T-helper 1 cell treated with Interleukin-12 subunit alpha and Interleukin-12 subunit beta and Interleukin-4 antibody, amounts not matched to agents 30 ng/mL and 1 ng/mL, for 36 hours (primary cell): Measurements from ENCODE around the gene MRPL36. TPM values are rescaled to one million over a fixed set of nuclear protein-coding genes. Genes with fewer than 3 reads are reported as not detected.
"Not testable (repeated sequence)": the region's sequence is repeated elsewhere in the genome, so short reads cannot be mapped to it uniquely, and the experiment has no call there.

Source experiments
- intact Hi-C: fragments of 100-400 bp; cut with micrococcal nuclease; formaldehyde crosslinking; loops from one replicate; pipeline ENCODE4 v1.15.1; 2024
- total RNA-seq: library from RNA; stranded (reverse); gene quantifications from 2 replicates; pipeline ENCODE4 v1.2.3, GENCODE V29; 2022

MRPL36 gene
- total RNA-seq, 1 donor from 2014 or later: 62.8 TPM

- intact Hi-C loops: no loop called here
These were observed 33.0 kb upstream of the MRPL36 start for GRCh38 chr5:1832511-1833250.

- intact Hi-C loops: no loop called here
These were observed 32.2 kb upstream of the MRPL36 start for GRCh38 chr5:1831677-1832313.

- intact Hi-C loops: no loop called here
These were observed 31.6 kb upstream of the MRPL36 start for GRCh38 chr5:1831257-1831656.

GRCh38 chr5:1830571-1831228 is 31.1 kb upstream of the MRPL36 start:
- intact Hi-C loops: no loop called here

GRCh38 chr5:1827886-1828397 is 28.3 kb upstream of the MRPL36 start:
- intact Hi-C loops: no loop called here

DNA sequence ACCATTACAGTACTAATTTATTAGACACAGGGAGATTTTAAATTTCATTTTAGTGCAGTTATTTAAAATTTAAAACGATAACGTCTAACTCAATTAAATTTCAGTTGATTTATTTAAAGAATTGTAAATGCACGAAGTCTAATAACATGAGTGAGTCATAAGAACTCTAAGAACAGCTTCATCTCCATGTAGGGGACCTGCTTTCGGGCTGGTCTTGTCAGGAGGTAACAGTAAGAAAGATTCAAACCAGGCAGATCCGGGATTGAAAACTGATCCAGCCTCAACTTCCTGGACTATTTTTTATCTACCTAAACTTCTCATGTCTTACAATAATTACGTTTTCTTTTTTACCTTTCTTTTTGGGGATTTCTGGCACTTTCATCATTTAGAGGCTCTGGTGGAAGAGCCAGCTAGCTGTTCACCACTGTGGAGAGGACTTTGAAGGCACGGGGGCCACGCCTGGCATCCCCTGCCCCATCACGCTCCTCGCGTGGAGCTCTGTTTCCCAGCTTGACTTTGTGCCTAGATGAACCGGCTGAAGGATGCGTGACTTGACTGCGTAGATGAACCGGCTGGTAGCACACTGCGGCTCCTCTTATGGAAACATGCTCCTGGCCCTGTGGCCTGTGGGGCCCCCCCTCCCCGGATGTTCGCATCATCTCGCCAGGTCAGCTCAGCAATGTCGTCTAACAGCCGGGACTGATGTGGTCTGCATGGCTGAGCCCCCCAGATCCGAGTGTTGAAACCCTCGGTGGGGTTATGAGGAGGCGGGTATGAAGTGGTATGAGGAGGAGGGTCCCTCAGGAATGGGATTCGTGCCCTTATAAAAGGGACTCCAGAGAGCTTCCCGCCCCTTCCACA is 27.6 kb upstream of the MRPL36 start:
- intact Hi-C loops: no loop called here

DNA sequence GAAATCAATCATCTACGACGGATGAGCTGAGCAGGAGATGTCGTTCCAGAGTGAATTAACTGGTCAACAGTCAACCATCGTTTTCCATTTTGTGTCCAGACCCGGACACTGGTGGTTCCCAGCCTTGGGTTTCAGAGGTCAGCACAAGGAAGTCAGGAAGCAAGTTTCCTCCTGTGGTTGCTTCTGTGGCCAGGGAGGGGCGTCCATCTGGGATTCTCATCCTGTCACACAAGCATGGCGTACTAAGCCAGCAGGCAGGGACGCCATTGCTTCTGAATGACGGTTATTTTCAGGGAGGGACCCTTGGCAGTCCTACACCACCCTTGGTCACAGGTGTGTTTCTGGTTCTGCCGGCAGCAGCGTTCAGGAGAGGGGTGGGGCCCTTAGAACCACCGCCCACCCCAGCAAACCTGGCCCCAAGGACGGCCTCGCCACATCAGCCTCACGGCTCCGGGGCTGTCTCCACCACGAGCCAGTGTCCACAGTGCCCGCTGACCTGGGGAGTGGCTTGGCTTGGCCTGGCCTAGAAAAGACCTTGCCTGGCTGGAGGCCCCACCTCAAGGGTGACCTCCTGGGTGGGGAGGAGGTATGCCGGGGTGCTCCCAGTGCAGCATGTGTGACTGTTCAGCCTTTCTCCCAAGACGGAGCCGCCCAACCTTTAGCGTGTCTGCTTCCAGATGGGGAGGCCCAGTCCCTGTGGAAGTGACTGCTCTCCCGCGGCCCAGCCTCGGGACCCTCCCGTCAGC is 26.8 kb upstream of the MRPL36 start:
- intact Hi-C loops: no loop called here

DNA sequence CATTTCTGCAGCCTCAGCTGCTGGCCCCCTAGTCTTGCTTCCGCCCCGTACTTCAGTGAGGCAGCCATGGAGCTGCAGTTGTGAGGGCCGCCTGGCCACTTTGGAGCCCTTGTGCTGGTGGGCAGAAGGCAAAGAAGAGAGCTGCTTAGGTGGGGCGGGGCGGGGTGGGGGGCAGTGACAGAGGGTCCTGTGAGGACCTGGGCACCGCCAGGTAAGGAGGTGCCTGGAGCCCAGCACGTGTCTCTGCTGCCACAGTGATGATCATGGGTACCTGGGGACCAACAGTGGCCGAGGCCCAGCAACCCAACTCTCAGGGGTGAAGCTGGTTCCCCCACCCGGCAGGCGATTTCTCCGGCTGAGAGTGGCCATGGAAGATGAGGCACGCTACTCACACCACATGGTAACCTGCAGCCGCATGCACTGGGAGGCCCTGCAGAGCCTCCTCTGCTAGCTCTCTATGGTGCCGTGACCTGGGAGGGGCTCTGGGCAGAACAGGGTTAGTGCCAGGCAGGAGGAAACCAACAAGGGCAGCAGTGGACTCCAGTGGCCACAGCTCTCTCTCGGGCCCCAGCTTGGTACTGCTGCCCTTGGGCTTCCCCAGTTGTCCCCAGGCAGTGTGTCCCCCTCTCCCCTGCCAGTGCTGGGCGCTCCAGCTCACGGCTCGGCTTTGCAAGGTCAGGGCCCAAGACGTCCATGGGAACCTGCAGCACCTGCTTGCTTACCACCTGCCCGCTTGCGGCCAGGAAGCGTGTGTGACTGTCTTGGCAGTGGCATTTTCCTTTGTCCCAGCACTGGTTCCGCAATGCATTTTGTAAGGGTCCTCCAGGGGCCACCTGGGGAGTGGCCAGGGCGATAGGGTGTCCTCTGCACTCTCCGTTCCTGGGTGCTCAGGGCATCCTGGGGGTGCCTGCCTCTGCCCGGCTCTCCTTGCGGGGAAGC is 25.5 kb upstream of the MRPL36 start:
- intact Hi-C loops: no loop called here

GRCh38 chr5:1824109-1824821 is 24.6 kb upstream of the MRPL36 start:
- intact Hi-C loops: no loop called here

- intact Hi-C loops: no loop called here
These were observed 23.9 kb upstream of the MRPL36 start for GRCh38 chr5:1823381-1824034.

- intact Hi-C loops: no loop called here
These were observed 22.2 kb upstream of the MRPL36 start for GRCh38 chr5:1821862-1822261.

- intact Hi-C loops: no loop called here
These were observed 21.3 kb upstream of the MRPL36 start for GRCh38 chr5:1820926-1821325.

DNA sequence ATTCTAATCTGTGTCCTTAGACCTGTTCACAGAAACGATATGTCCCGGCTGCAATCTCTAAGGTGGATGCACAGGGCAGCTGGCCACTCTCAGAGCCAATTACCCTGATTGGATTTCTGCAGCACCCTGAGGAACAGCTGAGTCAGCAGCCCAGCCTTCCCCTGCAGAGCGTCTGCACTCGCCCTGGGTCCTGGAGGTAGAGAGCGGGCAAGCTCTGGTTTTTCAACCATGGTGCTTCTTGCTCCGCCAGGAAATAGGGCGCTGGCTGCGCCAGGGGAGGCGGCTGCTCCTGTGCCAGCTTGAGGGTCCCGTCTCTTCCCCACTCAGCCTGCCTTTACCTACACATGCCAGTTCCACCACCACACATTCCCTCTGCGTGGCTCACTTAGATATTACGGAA is 20.7 kb upstream of the MRPL36 start:
- intact Hi-C loops: no loop called here

- intact Hi-C loops: no loop called here
These were observed 19.8 kb upstream of the MRPL36 start for GRCh38 chr5:1819458-1819857.

DNA sequence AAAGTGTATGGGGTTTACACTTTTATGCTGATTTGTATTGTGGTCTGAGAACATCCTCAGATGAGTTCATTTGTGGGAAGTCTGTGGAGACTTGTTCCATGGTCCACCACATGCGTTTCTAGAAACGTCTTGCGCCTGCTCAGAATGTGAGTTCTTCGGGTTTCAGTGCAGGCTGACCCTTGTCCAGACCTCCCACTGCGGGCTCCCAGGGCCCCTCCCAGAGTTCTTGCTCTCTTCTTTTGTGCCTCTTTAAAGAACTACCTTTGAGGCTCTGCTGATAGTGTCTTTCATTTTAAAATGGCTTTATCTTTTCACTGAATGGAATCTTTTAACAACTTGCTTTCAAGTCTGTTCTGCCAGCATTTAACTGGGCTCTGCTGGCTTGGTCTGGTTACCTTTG is 19.1 kb upstream of the MRPL36 start:
- intact Hi-C loops: no loop called here

DNA sequence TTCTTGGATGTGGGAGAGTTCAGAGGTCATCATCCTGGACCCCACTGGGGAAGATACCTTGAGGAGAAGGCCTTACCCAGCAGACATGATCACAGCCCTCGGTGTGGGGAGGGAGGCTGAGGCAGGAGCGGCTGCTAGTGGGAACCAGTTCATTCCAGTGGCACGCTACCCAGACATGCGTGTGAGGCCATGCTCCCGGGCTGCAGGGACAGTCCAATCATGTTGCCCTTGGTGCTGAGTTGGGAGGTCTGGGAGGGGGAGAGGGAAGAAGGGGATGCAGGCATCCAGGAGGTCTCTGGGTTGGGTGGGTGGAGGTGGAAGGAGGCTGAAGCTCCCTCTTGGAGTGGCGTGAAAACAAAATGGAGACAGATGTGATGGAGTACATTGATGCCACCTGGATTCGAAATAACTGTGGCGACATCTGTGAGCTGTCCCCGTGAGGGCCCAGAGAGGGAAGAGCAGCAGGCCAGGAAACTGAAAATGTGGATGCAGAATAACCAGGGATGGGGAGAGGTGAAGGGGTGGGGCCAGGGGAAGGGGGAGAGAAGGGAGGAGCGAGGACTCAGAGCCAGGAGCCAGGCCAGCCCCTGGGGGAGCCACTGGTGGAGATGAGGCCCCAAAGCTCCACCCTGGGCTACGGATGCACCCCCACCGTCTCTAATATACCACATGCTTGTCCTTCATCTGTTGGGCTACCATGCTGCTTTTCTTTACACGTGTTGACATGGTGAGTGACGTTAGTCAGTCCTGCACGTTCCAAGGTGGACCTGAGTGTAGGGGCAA is 17.8 kb upstream of the MRPL36 start:
- intact Hi-C loops: no loop called here

DNA sequence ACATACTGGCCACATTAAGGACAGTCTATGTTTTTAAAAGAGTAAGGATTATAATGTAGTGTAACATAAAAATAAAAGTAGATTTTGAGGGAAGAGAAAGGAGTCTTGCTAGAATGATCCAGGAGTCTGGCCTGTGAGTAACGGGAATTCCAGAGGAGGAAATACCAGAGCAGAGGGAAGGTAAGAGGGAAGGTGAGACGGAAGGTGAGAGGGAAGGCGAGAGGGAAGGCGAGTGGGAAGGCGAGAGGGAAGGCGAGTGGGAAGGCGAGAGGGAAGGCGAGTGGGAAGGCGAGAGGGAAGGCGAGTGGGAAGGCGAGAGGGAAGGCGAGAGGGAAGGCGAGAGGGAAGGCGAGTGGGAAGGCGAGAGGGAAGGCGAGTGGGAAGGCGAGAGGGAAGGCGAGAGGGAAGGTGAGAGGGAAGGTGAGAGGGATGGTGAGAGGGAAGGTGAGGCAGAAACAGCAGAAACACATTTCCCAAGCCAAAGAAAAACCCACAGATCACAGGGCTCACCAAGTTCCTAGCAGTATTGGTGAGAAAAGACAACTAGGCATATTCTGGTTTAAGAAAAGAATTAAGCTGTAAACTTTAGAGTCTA is 17.0 kb upstream of the MRPL36 start:
- intact Hi-C loops: not testable (repeated sequence)
